GM12891 (cell line): ENCODE results near the gene PPM1M.

Experiments used
- PAX5 ChIP-seq: IDR thresholded peaks from 2 replicates; pipeline ENCODE4 v1.6.1; 2011; ENCODE audit warnings: low read length, moderate library complexity, mild to moderate bottlenecking; ENCODE audit not compliant: insufficient read depth, severe bottlenecking
- POLR2A ChIP-seq: IDR thresholded peaks from 2 replicates; pipeline ENCODE4 v1.6.1; 2011; ENCODE audit warnings: low read depth, low read length, control low read depth
- POLR2AphosphoS5 ChIP-seq: IDR thresholded peaks from 2 replicates; pipeline ENCODE4 v1.6.1; 2011; ENCODE audit warnings: low read depth, low read length, control low read depth
- POU2F2 ChIP-seq: IDR thresholded peaks from 2 replicates; pipeline ENCODE4 v1.6.1; 2011; ENCODE audit warnings: low read depth, mild to moderate bottlenecking, control low read depth, low read length, moderate library complexity
- TAF1 ChIP-seq: IDR thresholded peaks from 2 replicates; pipeline ENCODE4 v1.6.1; 2011; ENCODE audit warnings: low read depth, low read length, control low read depth

DNA sequence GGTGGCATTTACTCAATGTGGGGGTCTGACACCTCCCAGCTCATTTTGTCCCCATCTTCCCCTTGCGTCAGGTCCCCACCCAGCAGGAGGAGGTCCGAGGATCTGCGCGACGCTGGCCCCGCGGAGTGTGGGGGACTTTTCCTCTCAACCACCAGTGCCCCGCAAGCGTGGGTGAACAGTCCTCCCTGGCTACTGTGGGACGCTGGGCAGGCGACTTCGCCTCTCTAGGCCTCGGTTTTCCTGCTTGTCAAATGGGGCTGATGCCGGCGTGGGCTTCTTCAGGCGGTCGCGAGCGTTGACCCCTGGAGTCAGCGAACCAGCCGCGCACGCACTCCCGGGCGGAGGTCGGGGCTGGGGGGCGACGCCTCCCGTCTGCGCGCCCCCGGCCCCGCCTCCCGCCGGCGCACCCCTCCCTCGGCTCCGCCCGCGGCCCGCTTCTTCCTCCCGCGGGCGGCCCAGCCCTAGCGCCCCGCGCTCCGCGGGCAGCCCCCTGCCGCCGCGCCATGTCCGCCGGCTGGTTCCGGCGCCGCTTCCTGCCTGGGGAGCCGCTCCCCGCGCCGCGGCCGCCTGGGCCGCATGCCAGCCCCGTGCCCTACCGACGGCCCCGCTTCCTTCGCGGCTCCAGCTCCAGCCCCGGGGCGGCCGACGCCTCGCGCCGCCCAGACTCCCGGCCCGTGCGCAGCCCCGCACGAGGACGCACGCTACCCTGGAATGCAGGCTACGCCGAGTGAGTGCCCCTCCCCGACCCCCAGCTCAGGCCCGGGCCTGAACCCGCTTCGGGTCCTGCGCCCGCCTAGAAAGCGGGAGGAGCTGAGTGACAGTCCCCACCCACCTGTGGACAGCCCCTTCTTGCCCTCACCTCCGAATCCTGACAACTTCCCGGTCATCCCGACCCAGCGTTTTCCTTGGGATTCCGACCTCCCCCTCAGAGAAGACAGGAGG, at the start of gene PPM1M:
- TF ChIP-seq TAF1, result no peak
- TF ChIP-seq POLR2A, result 0 out of 2 replicates have a peak, but pooled peaks have one; percentile 41
- TF ChIP-seq PAX5, result no peak
- no peak for TF ChIP-seq POLR2AphosphoS5
- TF ChIP-seq POU2F2, result no peak
